SHP77 treated with DMSO at 0.1 percent for 48 hours (cell line): ENCODE data around the gene MAD1L1.
"Not testable (repeated sequence)": the region's sequence is repeated elsewhere in the genome, so short reads cannot be mapped to it uniquely, and the experiment has no call there.

Source experiments
- DNase-seq: peaks from one replicate; lab custom pipeline; 2025; lab: John Stamatoyannopoulos, UW

The MAD1L1 gene

DNA sequence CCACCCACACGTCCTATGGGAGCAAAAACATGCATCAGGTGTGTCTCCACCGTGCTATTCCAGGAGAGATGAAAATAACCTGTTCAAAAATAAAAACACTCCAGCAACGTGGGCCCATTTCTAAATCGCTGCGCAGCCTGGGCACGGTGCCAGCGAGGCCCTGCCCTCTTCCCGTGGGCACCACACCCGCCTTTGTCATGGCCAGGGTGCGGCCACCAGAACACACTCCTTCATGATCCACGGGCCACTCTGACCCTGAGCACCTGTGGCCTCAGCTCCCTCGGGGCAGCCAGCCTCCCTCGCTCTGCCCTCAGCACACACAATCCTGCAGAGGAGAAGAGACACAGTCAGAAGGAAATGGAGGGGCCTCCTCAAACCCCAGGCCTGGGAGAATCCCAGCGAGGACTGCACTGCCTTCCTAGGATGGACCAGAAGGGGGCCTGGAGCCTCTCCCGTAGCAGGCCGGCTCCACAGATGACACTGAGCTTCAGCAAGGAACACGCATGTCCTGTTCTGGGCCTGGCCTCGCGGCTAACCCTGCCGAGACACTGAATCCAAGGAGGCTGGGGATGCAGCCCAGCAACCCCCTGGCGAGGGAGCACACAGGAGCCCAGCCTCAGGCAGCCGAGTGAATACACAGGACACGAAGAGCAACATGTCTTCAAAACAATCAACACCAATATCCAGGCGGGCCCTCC, 169.0 kb downstream of the MAD1L1 start:
- DNase-seq = no peak

DNA sequence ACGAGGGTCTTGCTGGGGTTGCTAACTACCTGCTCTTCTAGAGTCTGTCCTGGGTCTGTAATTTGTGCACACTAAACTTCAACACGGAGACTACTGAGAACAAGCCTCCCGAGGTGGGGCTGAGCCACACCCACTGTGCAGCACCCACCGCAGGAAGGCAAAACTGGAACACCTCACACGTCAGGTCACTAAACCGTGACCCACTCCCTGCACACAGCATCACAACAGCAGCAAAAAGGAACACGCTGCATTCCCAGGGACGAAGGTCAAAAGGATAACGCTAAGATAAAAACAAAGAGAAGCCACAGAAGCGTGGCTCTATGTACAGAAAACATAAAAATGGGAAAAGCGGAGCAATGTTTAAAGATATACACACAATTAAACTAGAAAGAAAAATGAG, 170.1 kb downstream of the MAD1L1 start:
- no peak for DNase-seq

DNA sequence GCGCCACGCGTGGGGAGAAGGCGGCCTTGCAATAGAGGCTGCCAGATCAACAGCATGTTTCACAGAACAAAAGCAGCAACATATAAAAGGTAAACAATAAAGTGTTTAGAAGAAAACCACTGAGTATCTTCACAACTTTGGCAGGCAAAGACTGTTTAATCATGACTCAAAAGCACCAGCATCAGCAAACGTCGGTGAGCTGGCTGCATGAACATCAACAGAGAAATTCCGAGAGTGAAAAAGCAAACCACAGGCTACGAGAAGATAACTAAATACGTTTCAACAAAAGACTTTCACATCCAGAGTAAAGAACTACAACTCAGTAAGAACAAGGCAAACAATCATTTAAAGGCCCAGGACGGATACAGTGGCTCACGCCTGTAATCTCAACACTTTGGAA, 172.0 kb downstream of the MAD1L1 start:
- DNase-seq = no peak

DNA sequence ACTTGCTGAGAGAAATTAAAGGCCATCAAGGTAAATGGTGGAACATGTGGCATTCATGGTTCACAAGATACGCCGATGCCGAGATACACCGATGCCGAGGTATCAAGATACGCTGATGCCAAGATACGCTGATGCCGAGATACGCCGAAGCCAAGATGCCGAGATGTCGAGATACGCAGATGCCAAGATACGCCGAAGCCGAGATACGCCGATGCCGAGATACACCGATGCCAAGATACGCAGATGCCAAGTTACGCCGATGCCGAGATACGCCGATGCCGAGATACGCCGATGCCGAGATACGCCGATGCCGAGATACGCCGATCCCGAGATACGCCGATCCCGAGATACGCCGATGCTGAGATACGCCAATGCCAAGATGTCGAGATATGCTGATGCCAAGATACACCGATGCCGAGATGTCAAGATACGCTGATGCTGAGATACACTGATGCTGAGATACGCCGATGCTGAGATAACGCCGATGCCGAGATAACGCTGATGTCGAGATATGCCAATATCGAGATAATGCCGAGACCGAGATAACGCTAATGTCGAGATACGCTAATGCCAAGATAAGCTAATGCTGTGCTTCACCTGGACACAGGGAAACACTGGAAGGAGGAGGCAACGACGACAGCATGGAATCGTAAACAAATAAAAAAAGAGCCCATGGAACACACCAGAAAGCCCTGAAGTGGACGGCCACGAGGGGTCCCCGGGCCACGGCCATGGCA, 172.6 kb downstream of the MAD1L1 start:
- DNase-seq = no peak

DNA sequence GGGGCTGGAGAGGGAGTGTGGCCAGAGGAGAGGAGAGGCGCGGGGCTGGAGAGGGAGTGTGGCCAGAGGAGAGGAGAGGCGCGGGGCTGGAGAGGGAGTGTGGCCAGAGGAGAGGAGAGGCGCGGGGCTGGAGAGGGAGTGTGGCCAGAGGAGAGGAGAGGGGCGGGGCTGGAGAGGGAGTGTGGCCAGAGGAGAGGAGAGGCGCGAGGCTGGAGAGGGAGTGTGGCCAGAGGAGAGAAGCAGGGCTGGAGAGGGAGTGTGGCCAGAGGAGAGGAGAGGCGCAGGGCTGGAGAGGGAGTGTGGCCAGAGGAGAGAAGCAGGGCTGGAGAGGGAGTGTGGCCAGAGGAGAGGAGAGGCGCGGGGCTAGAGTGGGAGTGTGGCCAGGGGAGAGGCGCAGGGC, 174.5 kb downstream of the MAD1L1 start:
- not testable (repeated sequence) for DNase-seq

DNA sequence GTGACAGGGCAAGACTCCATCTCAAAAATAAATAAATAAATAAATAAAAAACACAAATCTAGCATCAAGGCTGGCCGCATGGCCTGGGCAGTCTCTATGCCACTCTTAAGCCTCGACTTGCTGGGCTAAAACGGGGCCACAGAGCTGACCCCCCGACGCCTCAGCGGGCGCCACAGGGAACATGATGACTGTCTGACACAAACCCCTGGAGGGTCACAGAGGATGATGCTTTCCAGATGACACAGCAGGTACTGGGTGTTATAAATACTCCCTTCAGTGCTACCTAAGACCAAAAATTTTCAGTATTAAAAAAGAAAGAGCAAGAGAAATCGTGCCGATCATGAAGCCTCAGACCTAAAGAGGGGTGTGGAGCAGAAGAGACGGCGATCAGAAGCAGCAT, 176.8 kb downstream of the MAD1L1 start:
- DNase-seq = no peak

DNA sequence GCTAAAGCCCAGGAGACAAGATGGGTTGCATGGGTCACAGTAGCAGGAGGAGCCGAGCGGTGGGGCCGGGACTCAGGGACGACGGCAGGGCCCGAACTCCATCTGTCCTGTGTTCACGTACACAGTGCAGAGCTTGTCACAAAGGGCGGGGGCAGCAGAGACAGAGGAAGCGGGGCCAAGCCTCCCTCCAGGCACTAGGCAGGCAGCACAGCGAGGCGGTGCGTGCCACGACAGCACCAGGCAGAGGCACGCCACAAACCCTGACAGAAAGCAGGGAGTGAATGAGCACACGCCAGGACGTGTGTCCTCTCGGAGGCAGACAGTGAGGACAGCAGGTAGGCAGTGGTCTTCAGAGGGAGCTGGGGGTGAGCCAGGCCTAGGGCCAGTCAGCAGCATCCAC, 177.8 kb downstream of the MAD1L1 start:
- DNase-seq = no peak

DNA sequence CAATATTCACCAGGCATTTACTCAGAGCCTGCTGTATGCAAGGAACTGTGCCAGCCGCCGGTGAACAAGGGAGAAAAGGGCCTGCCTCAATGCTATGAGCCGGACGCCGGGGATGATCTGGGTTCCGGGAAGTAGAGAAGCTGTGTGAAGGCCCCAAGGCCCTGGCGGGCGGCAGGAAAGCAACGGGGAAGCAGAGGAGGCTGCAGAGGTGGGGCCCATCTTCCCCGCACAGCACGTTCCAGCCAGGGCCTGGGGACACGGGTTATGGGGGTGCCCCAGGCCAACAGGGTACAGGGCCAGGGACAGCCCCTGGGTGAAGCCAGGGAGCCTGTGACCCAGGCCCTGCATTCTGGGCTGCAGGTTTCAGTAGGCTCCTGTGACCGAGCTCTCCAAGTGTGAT, 179.3 kb downstream of the MAD1L1 start:
- DNase-seq = no peak

DNA sequence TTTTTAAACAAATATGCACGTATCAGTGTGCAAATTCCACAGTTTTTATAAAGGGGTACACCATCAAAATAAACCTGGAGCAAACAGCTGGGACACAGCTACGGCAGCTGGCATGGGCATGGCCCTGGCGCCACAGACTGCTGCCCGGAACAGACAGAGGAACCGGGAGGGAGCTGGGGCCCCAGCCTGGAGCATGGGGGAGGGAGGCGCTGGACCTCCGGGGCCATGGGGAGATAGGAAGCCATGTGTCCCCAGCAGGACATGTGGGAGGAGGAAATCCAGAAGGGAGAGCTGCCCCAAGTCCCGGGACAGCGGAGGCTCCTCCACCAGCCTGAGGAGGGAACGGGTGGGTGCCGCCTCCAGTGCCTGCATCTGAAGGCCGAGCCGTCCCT, 180.1 kb downstream of the MAD1L1 start:
- DNase-seq = no peak

DNA sequence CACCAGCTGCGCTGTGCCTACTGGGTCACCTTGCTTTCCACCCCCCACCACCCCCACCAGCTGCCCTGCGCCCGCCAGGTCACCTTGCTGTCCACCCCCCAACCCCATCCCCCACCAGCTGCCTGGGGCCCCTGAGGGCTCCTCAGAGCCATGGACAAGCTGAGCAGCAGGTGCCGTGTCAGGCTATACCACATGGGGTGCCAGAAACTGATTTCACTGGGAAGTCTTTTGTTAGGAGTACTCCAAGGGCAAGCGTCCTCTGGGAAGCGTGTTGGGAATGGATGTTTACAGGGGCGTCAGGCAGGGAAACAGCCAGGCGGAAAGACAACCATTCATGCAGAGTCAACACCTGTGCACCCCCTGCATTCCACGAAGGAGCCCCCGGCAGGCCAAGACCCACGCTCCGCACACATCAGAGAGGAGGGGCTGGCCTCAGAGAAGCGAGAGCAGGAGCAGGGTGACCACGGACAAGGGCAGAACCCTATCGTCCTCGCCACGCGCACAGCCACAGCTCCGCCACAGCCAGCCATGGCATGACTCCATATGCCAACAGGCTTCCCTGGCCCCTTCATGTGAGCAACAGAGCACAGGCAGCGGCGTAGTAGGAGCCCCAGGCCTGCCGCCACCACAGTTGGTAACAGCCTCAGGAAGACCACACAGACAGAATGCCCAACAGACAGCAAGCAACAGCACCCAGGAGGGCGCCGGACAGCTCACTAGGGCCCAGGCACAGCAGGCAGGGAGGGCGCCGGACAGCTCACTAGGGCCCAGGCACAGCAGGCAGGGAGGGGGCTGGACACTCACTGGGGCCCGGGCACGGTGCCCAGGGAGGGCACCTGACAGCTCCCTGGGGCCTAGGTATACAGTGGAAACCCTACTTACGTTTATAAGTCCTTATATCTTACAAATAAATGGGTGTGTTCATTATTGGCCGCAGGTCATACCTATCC, 180.8 kb downstream of the MAD1L1 start:
- DNase-seq = no peak

DNA sequence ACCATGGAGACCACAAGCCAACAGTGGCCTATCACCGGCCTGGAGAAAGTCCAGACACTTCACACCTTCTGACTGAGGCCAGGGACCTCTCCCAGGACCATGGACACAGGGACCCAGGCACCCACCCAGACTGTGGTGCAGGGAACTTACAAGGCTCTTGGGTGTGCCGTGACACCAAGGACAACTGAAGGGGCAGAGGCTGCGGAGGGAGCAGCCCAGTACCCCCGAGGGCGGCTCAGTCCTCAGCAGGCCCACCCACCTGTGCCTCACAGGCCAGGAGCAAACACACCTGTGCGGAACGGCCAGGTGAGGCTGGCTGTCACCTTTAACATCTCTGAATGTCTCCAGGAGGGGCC, 182.3 kb downstream of the MAD1L1 start:
- no peak for DNase-seq

DNA sequence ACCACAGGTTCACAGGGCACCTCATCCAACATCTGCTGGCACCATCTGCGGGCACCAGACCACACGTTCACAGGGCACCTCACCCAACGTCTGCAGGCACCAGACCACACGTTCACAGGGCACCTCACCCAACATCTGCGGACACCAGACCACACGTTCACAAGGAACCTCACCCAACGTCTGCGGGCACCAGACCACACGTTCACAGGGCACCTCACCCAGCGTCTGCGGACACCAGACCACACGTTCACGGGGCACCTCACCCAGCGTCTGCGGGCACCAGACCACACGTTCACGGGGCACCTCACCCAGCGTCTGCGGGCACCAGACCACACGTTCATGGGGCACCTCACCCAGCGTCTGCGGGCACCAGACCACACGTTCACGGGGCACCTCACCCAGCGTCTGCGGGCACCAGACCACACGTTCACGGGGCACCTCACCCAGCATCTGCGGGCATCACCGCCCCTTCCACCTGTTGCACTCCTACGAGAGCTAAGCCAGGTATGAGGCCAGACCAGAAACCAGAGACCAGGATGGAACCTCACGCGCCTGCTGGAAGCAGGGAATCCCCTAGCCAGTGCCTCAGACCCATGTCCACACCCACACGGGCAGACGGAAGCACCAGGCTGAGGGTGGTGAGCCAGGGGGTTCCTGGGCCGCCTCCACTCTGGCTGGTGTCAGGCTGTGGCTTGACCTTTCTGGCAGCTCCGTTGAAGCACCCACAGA, 182.8 kb downstream of the MAD1L1 start:
- no peak for DNase-seq

DNA sequence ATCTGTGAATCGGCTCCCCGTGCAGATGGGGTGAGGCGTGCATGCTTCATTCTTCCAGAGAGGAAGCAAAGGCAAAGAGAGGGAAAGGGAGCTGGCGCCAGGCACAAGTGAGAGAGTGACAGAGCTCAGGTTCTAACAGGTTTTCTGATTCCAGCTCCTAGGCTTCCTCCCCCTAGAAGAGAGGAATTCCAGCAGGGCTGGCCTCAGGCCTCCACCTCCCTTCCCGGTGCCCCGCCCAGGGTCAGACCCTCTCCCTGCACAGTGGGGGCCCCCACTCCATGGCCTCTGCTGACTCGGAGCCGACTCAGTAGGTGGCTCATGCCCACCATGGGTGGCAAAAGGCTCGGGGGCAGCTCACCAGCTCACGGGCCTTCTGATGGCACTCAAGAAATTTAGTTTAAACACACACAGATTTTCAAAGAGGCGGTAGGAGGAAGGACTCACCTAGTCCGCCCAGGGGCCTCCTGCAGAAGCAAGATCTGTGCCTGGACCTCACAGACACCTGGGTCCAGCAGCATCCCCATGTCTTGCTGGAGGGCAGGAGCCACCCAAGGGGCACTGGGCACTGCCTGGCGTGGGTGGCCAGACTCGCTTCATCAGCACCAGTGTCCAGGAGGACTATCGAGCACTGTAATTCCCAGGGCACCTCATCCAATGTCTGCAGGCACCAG, 183.5 kb downstream of the MAD1L1 start:
- no peak for DNase-seq

DNA sequence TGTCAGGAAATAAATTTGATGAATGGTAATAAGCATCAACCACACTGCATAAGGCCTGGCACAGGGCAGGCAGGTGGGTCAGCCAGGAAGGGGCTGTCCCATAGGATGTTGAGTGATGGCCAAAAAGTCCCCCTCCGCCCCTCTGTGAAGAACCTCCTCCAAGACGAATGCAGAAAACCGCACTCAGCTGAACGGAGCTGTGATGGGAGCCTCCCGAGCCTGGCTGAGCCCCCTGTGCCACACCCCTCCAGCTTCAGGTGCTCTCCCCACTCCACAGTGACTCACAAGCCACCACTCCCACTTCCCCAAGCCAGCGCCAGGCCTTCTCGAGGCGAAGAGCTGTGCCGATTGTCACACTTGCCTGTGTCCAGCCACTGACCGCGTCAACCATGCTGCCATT, 184.2 kb downstream of the MAD1L1 start:
- no peak for DNase-seq

DNA sequence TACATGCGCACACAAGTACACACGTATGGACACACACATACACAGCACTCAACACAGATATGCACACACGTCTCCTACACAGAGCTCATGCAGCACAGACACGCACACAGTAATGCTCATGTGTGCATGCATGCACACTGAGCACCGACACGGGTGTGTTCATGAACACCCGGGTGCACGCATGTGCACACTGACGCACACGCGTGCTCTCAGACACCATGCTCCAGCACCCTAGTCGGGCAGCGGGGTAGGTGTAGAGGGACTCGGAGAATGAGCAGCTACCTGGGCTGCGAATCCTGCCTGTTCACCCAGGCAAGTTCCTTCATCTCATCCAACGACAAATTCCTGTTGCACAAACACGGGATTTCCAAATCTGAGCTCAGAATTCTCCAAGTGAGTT, 184.7 kb downstream of the MAD1L1 start:
- DNase-seq = no peak

DNA sequence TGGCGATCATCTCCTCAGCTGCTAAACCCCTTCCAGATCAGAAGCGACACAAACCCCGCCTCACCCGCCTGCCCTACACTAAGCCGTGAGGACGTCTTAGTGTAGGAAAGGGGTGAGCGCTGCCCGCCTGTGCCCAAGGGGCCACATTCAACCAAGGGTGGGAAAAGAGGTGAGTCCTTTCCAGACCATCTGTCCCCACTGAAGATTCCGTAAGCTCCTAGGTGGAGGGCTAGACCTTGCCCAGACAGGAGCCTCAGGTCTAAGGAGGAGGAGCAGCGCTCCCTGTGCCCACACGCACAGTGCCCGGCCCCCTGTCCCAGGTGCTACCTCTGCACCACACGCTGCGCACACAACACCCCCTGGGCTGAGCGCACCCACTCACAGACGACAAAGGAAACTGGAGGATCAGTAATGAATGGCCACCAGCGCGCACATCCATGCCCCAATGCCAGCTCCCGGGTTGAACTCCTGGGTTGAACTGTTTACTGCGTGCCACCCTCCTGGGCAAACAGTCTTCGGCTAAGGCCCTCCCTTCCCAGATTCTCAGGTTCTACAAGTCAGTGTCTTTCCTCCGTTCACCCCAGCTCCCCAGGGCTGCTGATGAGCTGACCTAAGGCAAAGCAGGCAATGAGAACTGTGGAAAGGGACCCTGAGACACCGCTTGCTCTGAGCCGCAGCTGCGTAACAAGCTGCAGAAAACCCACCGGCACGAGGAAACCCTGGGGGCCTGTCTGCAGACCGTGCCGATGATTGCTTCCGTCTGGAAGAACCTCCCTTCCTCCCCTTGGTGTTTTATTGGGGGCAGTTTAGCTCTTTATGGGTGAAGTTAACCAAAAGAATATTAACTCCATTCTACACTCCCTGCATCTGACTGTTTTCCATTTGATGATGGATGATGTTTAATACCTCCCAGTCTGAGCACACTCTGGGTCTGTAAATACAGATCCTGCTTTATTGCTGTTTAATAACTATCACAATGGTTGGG, 185.9 kb downstream of the MAD1L1 start:
- no peak for DNase-seq

DNA sequence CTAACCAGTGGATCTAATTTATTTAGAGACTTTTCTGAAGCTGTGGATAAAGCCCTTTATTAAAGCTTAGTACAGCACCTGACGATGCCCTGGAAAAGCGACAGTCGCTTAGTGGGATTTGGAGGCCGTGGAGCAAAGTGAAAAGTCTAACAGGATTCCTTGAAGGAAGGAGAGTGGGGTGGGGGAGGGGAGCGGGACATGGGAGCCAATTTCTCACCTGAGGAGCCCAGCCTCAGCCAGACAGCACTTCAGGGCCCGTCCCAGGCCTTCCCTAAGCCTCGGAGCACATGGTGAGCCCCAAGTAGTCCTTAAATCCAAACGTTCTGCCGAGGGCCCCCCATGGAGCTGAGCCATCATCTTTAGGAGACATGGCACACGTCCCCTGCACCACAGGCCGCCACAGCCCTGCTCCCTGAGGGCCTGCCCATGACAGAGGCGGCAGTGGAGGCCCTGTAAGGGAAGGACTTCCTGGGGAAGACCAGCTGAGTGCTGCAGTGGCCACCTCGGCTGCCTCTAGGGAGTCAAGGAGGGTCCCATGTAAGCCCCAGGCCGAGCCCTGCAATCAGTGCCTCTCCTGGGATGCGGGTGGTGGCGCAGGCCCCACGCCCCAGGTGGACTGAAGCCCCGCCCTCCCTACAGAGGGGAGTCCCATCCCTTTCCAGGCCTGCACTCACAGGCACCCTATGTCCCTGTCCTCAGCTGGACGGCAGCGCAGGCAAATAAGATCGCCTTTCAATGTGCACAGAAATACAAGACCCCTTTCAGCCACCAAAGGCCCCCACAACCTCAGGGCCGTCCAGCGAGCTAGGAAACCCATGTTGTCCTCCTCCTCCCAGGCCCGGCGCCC, 187.0 kb downstream of the MAD1L1 start:
- DNase-seq = no peak

DNA sequence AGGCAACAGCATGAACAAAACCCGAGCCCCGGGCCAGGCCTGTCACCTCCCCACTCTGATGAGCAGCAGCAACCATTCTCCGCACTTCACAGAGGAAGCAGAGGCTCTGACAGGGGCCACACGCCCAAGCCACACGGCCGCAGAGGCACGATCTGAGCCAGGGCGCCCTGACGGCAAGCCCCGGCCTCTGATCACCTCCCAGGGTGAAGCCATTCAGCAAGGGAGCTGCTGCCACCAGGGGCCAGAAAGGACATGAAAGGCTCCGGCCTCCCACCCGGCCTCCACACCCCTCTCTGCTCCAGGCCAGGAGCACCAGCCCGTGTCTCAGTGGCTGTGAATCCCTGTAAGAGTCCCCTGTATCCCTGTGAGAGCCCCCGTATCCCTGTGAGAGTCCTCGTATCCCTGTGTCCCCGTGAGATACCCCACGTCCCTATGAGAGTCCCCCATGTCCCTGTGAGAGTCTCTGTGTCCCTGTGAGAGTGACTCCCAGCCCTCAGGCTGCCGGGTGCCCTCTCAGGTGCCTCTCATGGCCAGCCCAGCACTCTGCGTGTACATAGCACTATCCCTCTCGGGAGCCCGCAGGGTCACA, 187.8 kb downstream of the MAD1L1 start:
- no peak for DNase-seq

DNA sequence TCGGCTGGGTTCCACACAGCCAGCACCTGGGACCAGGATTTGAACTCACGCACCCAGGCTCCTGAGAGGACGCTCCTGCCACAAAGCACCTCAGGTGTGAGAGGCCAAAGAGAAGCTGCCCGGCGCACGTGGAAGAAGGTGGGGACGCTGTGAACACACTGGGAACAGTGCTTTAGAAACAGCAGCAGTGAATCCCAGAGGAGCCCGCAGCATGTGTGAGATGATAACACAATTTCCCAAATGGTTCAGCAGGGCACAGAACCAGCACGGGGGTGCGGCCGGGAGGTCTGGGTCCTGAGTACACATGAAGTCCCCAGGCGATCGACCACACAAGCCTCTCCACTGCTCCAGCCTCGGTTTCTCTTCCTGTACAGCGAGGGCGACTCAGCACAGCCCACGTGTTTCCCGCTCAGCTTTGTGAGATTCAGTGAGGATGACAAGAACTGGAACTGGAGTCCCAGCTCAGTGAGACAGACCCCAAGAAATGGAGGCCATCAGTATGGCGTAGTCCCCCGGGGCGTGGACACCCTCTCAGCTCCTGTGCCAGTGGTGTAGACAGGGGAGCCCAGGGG, 188.3 kb downstream of the MAD1L1 start:
- no peak for DNase-seq
